Ovary (tissue), 9 donors: ENCODE measurements around the gene PGP. TPM values are rescaled to one million over a fixed set of nuclear protein-coding genes. Genes with fewer than 3 reads are reported as not detected.

ENCODE experiments used
- DNase-seq, 5 donors: peaks; one replicate each; pipeline ENCODE4 v3.0.0-alpha.2; 2019 to 2020
- H3K27ac ChIP-seq, 2 donors: fragments of 200-600 bp; one replicate each; pipeline versions ENCODE4 v1.5.1 to v1.8.0; 2019 to 2022
- H3K27me3 ChIP-seq: fragments of 200-600 bp; one replicate; pipeline ENCODE4 v1.8.0; 2022
- H3K36me3 ChIP-seq: fragments of 200-600 bp; sonication (generic); one replicate; pipeline ENCODE4 v1.5.1; 2019
- H3K4me1 ChIP-seq: one replicate; pipeline ENCODE4 v1.8.1; 2013; ENCODE audit warnings: mild to moderate bottlenecking, moderate library complexity; ENCODE audit not compliant: insufficient read depth
- H3K4me3 ChIP-seq: fragments of 200-600 bp; sonication (generic); one replicate; pipeline ENCODE4 v1.5.1; 2017
- H3K9me3 ChIP-seq, 2 donors: fragments of 200-600 bp in 1 of 2; sonication (generic) in 1 of 2; one replicate each; pipeline versions ENCODE4 v1.5.1 to v1.8.1; 2013 to 2019; ENCODE audit warnings: mild to moderate bottlenecking in 1 of 2, moderate library complexity in 1 of 2
- EP300 ChIP-seq: sonication (generic); formaldehyde crosslinking; IDR thresholded peaks from one replicate; pipeline ENCODE4 v1.6.1; 2017; ENCODE audit warnings: antibody characterized with exemption
- POLR2A ChIP-seq: fragments of 450-650 bp; IDR thresholded peaks from one replicate; pipeline ENCODE4 v1.6.1; 2017; ENCODE audit warnings: antibody characterized with exemption, mild to moderate bottlenecking, moderate library complexity
- WGBS, 3 donors: extraction: QIAGEN DNeasy Blood & Tissue Kit in 1 of 3; methylation state at CpG; one replicate each; pipeline versions ENCODE4 v1.1.5 to v1.1.7; 2013 to 2017; 5-methylcytosine and 5-hydroxymethylcytosine counted together
- intact Hi-C, 4 donors: fragments of 100-400 bp; cut with DNase I; formaldehyde crosslinking; loops; one replicate each; pipeline versions ENCODE4 v1.11.0 to v1.15.1; 2022 to 2023
- polyA plus RNA-seq, 2 donors: library from polyadenylated mRNA; stranded (reverse); fragments of 200-250 nt in 1 of 2; fragments of 350-450 nt in 1 of 2; fragmentation: Illumina TruSeq in 1 of 2; extraction: RNeasy Lipid Tissue Mini Kit (QIAGEN cat#74804) in 1 of 2; gene quantifications; one replicate each; pipeline ENCODE4 v1.2.3, GENCODE V29; 2013 to 2014
- total RNA-seq, 7 donors: library from RNA; depleted of rRNA in 2 of 7; stranded (reverse); fragments of >200 nt in 2 of 7; fragmentation: NEBNext Ultra II Directional in 3 of 7; extraction: Animal tissue kit (Norgen Biotek cat#: 25700) in 3 of 7; gene quantifications; one replicate each; pipeline versions ENCODE4 v1.1.0 to v1.2.4, GENCODE V29; 2016 to 2023
- TF ChIP-seq, protein P1 (sequence below), 3 donors: fragments of 450-650 bp in 2 of 3; fragments of 200-600 bp in 1 of 3; IDR thresholded peaks; one replicate each; pipeline versions ENCODE4 v1.5.1 to v1.8.0; 2016 to 2022; ENCODE audit warnings: antibody characterized with exemption in 3 of 3, mild to moderate bottlenecking in 1 of 3
- donor health status: DM: no; HTN: no; CAD: no; lungs with moderate emphysema.
- donor health status: DM: no; HTN: no; CAD: no.
- donor health status: Bipolar disorder and iron deficiency.
- donor health status: DM: yes; HTN: yes; CAD: no.
- donor health status: DM: no; HTN: no; CAD: no.
- donor health status: DM: yes; HTN: yes; CAD: no.

PGP gene
- total and polyA plus RNA-seq, 9 donors, result 2.5 to 12.3 (median 6.9) TPM

- 81 to 85% (median 84%) methylated on average over 12 of the region's 12 CpGs for WGBS, 3 donors
- Histone ChIP-seq H3K36me3 (no peaks in the 10 kb centered on the region), H3K27me3 (no peaks in the 10 kb centered on the region), H3K27ac (no peak overlapping the region), H3K4me1 (peaks cover 1% of the 10 kb centered on the region), H3K4me3 (no peak overlapping the region), H3K9me3 (no peaks in the 10 kb centered on the region)
- intact Hi-C loops, result loop anchor here in 1 of 4 donors (10.0 kb wide), 1 partner anchor 102 kb away; the partner anchor contains the start of gene TRAF7
- TF ChIP-seq, protein P1, sequence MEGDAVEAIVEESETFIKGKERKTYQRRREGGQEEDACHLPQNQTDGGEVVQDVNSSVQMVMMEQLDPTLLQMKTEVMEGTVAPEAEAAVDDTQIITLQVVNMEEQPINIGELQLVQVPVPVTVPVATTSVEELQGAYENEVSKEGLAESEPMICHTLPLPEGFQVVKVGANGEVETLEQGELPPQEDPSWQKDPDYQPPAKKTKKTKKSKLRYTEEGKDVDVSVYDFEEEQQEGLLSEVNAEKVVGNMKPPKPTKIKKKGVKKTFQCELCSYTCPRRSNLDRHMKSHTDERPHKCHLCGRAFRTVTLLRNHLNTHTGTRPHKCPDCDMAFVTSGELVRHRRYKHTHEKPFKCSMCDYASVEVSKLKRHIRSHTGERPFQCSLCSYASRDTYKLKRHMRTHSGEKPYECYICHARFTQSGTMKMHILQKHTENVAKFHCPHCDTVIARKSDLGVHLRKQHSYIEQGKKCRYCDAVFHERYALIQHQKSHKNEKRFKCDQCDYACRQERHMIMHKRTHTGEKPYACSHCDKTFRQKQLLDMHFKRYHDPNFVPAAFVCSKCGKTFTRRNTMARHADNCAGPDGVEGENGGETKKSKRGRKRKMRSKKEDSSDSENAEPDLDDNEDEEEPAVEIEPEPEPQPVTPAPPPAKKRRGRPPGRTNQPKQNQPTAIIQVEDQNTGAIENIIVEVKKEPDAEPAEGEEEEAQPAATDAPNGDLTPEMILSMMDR (IDR thresholded peaks at IDR 0.05), result no peak
- no peak for TF ChIP-seq POLR2A
- no peak for TF ChIP-seq EP300
- DNase-seq, result no peak
These were observed 42.0 kb upstream of the PGP start for GRCh38 chr16:2256531-2257140.

GRCh38 chr16:2253293-2253692, 38.7 kb upstream of the PGP start:
- H3K36me3 ChIP-seq, result no peaks in the 10 kb centered on the region
- no peak for TF ChIP-seq POLR2A
- TF ChIP-seq EP300, result no peak
- TF ChIP-seq, protein P1 (IDR thresholded peaks at IDR 0.05), result no peak

DNA sequence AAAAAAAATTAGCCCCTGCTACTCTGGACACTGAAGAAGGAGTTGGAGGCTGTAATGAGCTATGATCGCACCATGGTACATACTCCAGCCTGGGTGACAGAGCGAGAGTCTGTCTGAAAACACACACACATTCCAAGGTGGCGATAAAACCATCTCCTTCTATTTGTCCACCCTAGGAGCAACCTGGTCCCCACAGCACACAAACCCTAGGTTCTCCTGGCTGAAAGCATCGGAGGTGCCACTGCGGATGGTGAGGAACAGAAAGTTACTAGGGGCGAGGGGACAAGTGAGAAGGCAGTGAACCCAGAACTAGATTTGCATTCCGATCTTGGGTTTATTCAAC, 38.1 kb upstream of the PGP start:
- TF ChIP-seq, protein P1 (IDR thresholded peaks at IDR 0.05), result no peak
- no peak for TF ChIP-seq EP300
- no peak for TF ChIP-seq POLR2A
- H3K27me3 ChIP-seq, result no peaks in the 10 kb centered on the region
- peaks cover 2% of the 10 kb centered on the region for H3K4me1 ChIP-seq
- no peaks in the 10 kb centered on the region for H3K9me3 ChIP-seq
- no peak overlapping the region for H3K4me3 ChIP-seq
- intact Hi-C loops, result loop anchor here in 1 of 4 donors (10.0 kb wide), 1 partner anchor 98 kb away; the partner anchor contains the start of gene TRAF7
- H3K27ac ChIP-seq, result no peak overlapping the region
- no peaks in the 10 kb centered on the region for H3K36me3 ChIP-seq
- DNase-seq, result no peak
- WGBS, 3 donors, result 94 to 96% (median 95%) methylated on average over 7 of the region's 7 CpGs

More at GRCh38 chr16:2253293-2253692, 38.7 kb upstream of the PGP start:
- 75 to 85% (median 76%) methylated on average over 11 of the region's 11 CpGs for WGBS, 3 donors
- H3K4me1 ChIP-seq, result peaks cover 2% of the 10 kb centered on the region
- H3K27me3 ChIP-seq, result no peaks in the 10 kb centered on the region
- intact Hi-C loops, result loop anchor here in 1 of 4 donors (10.0 kb wide), 1 partner anchor 98 kb away; the partner anchor contains the start of gene TRAF7
- H3K9me3 ChIP-seq, result no peaks in the 10 kb centered on the region
- no peak for DNase-seq
- no peak overlapping the region for H3K27ac ChIP-seq
- H3K4me3 ChIP-seq, result no peak overlapping the region

- intact Hi-C loops, result loop anchor here in 1 of 4 donors (10.0 kb wide), 1 partner anchor 97 kb away; the partner anchor contains the start of gene TRAF7
- Histone ChIP-seq H3K27ac (peak within 1 kb of the TSS; percentile 77 to 78), H3K9me3 (no peaks in the 10 kb centered on the region), H3K4me3 (peak within 1 kb of the TSS; percentile 46), H3K4me1 (peaks cover 2% of the 10 kb centered on the region), H3K36me3 (no peaks in the 10 kb centered on the region), H3K27me3 (no peaks in the 10 kb centered on the region)
- WGBS, 3 donors, result 1 to 3% (median 3%) methylated on average over 43 to 88 of the region's 88 CpGs
- DNase-seq, result peak; percentile 96 to 98 (median 97)
- peak; percentile 68 for TF ChIP-seq POLR2A
- TF ChIP-seq, protein P1 (IDR thresholded peaks at IDR 0.05), result peak; percentile 74 to 95 (median 86)
- no peak for TF ChIP-seq EP300
These were observed 36.9 kb upstream of the PGP start, which contains the start of gene ECI1 for GRCh38 chr16:2251296-2252111. TSS of gene ECI1 (minus strand) at chr16:2251587. CDS start at chr16:2251566, 21 bp downstream.
